ENCODE data around the gene CTCF.

CTCF gene

DNA sequence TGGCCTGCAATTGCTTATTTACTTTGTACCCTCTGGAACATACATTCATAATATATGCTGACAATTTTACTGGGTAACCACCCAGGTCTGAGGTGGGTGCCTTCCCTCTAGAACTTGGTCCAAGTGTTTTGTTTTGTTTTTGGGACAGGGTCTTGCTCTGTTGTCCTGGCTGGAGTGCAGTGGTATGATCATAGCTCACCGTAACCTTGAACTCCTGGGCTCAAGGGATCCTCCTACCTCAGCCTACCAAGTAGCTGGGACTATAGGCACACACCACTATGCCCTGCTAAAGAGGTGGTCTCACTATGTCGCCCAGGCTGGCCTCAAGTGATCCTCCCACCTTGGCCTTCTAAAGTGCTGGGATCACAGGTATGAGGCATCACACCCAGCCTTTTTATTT, 11.2 kb upstream of the CTCF start:
- Mint-ChIP-seq H3K4me1 (ENCODE audit: low read depth) (peaks cover 70% of the 10 kb centered on the region), H3K36me3 (ENCODE audit: low read depth) (peaks cover 10% of the 10 kb centered on the region), H3K27me3 (no peaks in the 10 kb centered on the region), H3K4me3 (no peak overlapping the region), H3K9me3 (no peaks in the 10 kb centered on the region), H3K27ac (no peak overlapping the region)

DNA sequence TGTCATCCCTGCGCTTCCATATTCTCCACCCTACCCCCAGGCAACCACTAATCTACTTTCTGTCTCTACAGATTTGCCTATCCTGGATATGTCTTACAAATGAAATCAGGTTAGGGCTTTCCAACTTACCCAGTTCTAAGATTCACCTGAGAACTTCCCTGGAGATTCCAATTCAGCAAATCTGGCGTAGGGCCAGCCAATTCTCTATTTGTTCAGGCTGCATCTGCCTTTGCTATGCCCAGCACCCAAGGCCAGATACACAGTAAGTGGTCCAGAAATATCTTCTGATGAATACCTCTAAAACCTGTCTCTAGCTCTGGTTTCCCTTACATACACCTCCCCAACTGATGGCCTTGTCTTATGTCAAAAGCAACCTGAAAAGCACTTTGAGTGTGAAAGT, 10.4 kb upstream of the CTCF start:
- Mint-ChIP-seq H3K4me3 (no peak overlapping the region), H3K27ac (peak overlapping the region; percentile 87), H3K27me3 (no peaks in the 10 kb centered on the region), H3K4me1 (ENCODE audit: low read depth) (peaks cover 73% of the 10 kb centered on the region), H3K36me3 (ENCODE audit: low read depth) (peaks cover 10% of the 10 kb centered on the region), H3K9me3 (no peaks in the 10 kb centered on the region)

- Mint-ChIP-seq H3K4me1 (ENCODE audit: low read depth) (peaks cover 73% of the 10 kb centered on the region), H3K9me3 (no peaks in the 10 kb centered on the region), H3K27ac (peak overlapping the region; percentile 87), H3K27me3 (no peaks in the 10 kb centered on the region), H3K4me3 (no peak overlapping the region), H3K36me3 (ENCODE audit: low read depth) (peaks cover 10% of the 10 kb centered on the region)
Measured at GRCh38 chr16:67552476-67552875, 9.8 kb upstream of the CTCF start.

DNA sequence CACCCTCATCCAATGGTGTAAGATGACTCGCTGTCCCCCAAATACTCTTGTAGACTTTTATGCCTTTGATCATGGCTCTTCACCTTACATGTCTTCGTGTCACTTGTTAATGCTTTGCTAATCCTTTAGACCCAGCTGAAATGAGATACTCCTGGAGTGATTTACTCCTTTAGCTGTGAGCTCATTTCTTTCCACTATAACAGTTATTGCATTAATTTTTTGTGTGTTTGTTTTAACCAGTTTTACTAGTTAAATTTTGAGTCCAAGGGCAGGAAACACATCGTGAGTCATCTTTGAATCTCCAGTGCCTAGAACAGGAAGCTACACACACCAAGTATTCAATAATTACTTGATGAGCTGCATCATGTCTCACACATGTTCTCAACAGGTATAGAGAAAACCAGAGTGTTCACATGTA, 6.5 kb upstream of the CTCF start:
- Mint-ChIP-seq H3K4me1 (ENCODE audit: low read depth) (peaks cover 68% of the 10 kb centered on the region), H3K36me3 (ENCODE audit: low read depth) (peaks cover 15% of the 10 kb centered on the region)

DNA sequence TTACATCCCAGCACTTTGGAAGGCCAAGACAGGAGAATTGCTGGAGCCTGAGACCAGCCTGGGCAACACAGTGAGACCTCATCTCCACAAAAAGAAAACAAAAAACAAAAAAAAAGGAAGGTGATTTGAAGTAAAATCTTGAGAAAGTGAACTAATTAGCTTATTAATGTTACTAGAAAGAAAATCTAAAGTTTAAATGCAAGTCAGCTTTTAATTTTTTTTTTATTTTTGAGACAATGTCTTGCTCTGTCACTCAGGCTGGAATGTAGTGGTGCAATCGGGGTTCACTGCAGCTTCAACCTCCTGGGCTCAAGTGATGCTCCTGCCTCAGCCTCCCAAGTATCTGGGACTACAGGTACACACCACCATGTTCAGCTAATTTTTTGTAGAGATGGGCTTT, 3.5 kb upstream of the CTCF start:
- Mint-ChIP-seq H3K36me3 (ENCODE audit: low read depth) (peaks cover 23% of the 10 kb centered on the region), H3K27me3 (no peaks in the 10 kb centered on the region), H3K27ac (no peak overlapping the region), H3K4me1 (ENCODE audit: low read depth) (peaks cover 56% of the 10 kb centered on the region), H3K4me3 (no peak overlapping the region), H3K9me3 (no peaks in the 10 kb centered on the region)

More for the DNA sequence above, 6.5 kb upstream of the CTCF start:
- Mint-ChIP-seq H3K27ac (peak overlapping the region; percentile 99), H3K27me3 (no peaks in the 10 kb centered on the region), H3K4me3 (peak overlapping the region; percentile 75), H3K9me3 (no peaks in the 10 kb centered on the region)

DNA sequence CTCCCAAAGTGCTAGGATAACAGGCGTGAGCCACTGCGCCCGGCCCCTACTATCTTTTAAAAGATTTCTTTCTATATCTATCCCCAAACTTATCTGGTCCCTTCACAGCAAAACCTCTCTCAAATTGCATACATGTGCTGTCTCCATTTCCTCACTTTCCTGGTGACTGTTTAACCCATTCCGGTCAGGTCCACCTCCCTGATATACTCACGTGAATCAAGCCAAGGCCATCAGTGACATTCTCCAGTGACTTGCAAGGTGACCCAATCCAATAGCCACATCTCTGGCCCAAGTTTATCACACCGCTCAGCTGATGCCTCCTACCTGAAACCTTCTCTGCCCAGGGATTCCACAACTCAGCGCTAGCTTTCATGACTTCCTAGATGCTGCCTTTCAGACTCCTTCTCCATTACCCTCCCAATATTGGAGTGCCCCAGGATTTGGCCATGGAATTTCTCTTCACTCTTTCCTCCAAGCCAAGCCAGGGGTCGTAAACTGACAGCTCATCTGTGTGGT, 1.4 kb upstream of the CTCF start:
- Mint-ChIP-seq H3K4me1 (ENCODE audit: low read depth) (peaks cover 57% of the 10 kb centered on the region), H3K36me3 (ENCODE audit: low read depth) (peaks cover 23% of the 10 kb centered on the region), H3K27ac (peak overlapping the region; percentile 91), H3K4me3 (peak overlapping the region; percentile 88), H3K9me3 (no peaks in the 10 kb centered on the region), H3K27me3 (no peaks in the 10 kb centered on the region)

DNA sequence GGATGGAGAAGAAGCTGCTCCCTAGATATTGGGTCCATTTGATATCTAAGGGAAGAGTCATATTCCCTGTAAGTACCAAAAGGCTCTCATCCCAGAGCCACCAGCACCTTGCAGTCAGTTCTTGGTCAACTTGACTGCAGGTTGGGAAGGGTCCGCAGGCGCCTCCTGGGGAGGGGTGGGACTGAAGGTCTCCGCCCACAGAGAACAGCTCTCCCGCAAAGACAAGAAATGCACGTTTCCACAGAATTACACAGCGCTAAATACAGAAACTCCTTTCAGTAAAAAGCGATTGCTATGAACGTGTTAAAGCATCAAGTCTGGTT, 864 bp upstream of the CTCF start:
- Mint-ChIP-seq H3K27me3 (no peaks in the 10 kb centered on the region), H3K4me3 (peak overlapping the region; percentile 88), H3K4me1 (ENCODE audit: low read depth) (peaks cover 57% of the 10 kb centered on the region), H3K9me3 (no peaks in the 10 kb centered on the region), H3K36me3 (ENCODE audit: low read depth) (peaks cover 22% of the 10 kb centered on the region), H3K27ac (peak overlapping the region; percentile 91)

DNA sequence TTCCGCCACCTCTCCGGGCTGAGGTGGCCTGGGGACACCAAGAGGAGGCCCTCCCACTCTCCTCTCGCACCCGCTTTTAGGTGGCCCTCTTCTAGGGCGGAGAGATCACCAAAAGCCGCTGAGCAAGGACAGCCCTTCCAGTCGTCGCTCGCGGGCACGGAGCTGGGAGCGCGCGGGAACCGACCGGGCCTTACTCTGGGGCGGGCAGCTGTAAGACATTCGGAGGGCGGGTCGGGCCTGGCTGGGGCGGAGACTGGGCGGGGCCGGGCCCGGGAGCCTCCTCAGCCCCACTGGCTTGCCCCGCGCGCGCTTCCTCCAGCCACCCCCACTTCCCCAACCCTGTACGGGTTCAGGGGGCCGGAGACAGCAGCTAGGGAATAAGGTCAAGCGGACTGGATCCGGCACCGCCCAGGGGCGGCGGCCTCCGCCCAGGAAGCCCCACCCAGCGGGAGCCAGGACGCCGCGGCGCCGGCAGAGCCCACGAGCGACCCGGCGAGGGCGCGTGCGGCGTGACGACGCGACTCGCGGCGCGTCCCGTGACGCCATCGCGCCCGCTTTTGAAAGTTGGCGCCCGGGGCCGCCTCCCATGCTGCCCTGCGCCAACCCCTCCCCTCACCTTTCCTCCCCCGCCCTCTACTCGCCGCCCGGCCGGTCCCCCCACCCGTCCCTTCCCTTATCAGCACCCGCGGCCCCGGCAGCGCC, 351 bp upstream of the CTCF start:
- Mint-ChIP-seq H3K27me3 (no peaks in the 10 kb centered on the region), H3K27ac (peak overlapping the region; percentile 91), H3K9me3 (no peaks in the 10 kb centered on the region), H3K4me1 (ENCODE audit: low read depth) (peaks cover 57% of the 10 kb centered on the region), H3K36me3 (ENCODE audit: low read depth) (peaks cover 22% of the 10 kb centered on the region), H3K4me3 (peak overlapping the region; percentile 88)

DNA sequence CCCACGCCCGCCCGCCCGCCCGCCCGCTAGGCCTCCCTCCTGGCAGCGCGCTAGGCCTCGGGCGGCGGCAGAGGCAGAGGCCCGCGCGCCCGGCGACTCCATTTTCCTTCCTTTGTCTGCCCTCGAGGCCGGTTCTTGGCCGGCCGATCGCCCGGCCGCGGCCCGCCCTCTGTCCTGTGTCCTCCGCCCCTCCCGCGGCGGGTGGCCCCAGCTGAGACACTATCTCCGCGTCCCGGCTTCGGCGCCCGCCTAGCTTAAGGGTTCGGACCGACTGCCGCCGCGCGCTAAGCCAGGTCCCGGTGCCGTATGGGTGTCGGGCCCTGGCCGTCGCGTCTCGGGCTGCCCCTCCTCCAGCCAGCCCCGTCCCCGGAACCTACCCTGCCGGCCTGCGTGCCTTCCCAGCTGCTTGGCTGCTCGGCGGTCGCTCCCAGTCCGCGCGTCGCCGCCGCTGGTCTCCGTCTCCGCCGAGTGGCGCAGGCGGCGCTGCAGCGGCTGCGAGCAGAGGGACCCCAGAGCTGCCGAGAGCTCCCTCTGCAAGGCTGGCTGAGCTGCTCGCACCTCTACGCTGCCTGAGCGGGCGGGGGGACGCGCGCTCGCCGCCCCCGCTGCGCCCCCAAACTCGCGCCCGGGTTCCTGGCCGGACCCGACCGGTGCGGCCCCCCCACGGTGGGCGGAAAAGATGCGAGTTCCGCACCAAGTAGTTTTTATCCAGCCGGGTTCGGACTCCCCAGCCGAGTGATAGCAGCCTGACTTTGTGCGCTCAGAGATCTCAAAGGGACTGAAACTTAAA, 787 bp downstream of the CTCF start:
- Mint-ChIP-seq H3K4me1 (ENCODE audit: low read depth) (peaks cover 52% of the 10 kb centered on the region), H3K36me3 (ENCODE audit: low read depth) (peaks cover 22% of the 10 kb centered on the region), H3K27ac (peak overlapping the region; percentile 87), H3K4me3 (peak overlapping the region; percentile 93), H3K9me3 (no peaks in the 10 kb centered on the region), H3K27me3 (no peaks in the 10 kb centered on the region)

- Mint-ChIP-seq H3K27ac (peak overlapping the region; percentile 87), H3K4me3 (peak overlapping the region; percentile 93), H3K27me3 (no peaks in the 10 kb centered on the region), H3K36me3 (ENCODE audit: low read depth) (peaks cover 22% of the 10 kb centered on the region), H3K4me1 (ENCODE audit: low read depth) (peaks cover 53% of the 10 kb centered on the region), H3K9me3 (no peaks in the 10 kb centered on the region)
Measured at GRCh38 chr16:67563708-67564468, 1.6 kb downstream of the CTCF start.

DNA sequence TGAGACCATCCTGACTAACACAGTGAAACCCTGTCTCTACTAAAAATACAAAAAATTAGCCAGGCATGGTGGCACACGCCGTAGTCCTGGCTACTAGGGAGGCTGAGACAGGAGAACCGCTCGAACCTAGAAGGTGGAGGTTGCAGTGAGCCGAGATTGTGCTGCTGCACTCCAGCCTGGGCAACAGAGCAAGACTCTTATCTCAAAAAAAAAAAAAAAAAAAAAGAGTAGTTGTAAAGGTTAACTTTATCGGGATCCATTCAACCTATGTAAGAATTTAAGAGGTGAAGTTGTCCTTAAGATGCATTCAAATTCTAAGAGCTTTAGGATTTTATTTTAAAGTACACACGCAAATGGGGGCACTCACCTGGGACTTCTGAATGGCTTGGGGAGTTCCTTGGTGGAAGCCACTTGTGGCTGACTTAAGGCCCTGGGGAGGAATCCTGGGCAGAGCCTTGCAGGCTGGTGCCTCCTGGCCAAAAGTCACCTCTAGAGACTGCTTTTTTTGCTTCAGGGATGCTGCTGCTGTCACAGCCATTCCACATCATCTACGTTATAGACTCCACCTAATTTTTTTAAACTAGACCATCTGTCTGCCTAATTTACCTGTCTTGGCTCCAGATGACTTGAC, 3.3 kb downstream of the CTCF start:
- Mint-ChIP-seq H3K4me3 (no peak overlapping the region), H3K27ac (peak overlapping the region; percentile 36), H3K36me3 (ENCODE audit: low read depth) (peaks cover 15% of the 10 kb centered on the region), H3K9me3 (no peaks in the 10 kb centered on the region), H3K4me1 (ENCODE audit: low read depth) (peaks cover 51% of the 10 kb centered on the region), H3K27me3 (no peaks in the 10 kb centered on the region)

GRCh38 chr16:67571464-67571863, 9.1 kb downstream of the CTCF start:
- Mint-ChIP-seq H3K9me3 (no peaks in the 10 kb centered on the region), H3K4me3 (no peak overlapping the region), H3K36me3 (ENCODE audit: low read depth) (peaks cover 38% of the 10 kb centered on the region), H3K27ac (no peak overlapping the region), H3K27me3 (no peaks in the 10 kb centered on the region), H3K4me1 (ENCODE audit: low read depth) (peaks cover 20% of the 10 kb centered on the region)

- peaks cover 14% of the 10 kb centered on the region for H3K4me1 Mint-ChIP-seq (ENCODE audit: low read depth)
Measured at GRCh38 chr16:67571981-67572431, 9.7 kb downstream of the CTCF start.

DNA sequence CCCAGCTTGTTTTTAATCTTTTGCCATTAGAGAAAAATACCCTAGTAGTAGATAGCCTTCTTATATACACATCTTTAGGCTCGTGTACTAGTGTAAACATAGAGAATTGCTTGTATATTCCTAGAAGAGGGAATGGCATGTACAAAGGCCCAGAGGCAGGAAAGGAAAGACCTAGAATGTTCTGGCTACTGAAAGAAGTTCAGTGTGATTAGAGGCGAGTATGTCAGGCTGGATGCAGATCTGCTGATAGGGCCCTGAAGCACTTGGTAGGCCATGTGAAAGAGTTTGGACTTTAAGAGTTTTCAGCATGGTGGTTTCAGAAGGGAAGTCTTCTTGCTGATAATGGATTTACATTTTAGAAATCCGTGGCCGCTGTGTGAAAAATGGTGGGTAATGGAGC, 17.4 kb downstream of the CTCF start:
- H3K36me3 Mint-ChIP-seq (ENCODE audit: low read depth) = peaks cover 30% of the 10 kb centered on the region
- no peaks in the 10 kb centered on the region for H3K27me3 Mint-ChIP-seq
- H3K4me3 Mint-ChIP-seq = no peak overlapping the region
- H3K9me3 Mint-ChIP-seq = no peaks in the 10 kb centered on the region
- H3K27ac Mint-ChIP-seq = peak overlapping the region; percentile 47
- H3K4me1 Mint-ChIP-seq (ENCODE audit: low read depth) = peaks cover 3% of the 10 kb centered on the region

More at GRCh38 chr16:67571981-67572431, 9.7 kb downstream of the CTCF start:
- Mint-ChIP-seq H3K27ac (no peak overlapping the region), H3K9me3 (no peaks in the 10 kb centered on the region), H3K4me3 (no peak overlapping the region), H3K36me3 (ENCODE audit: low read depth) (peaks cover 43% of the 10 kb centered on the region), H3K27me3 (no peaks in the 10 kb centered on the region)
